ENCODE data around the gene POLR1E.

The POLR1E gene

GRCh38 chr9:37521111-37521510 is 35.4 kb downstream of the POLR1E start:
- Histone ChIP-seq H3K9ac (ENCODE audit: low read depth, low read length) (no peak overlapping the region), H3K36me3 (ENCODE audit: insufficient read depth, low read length) (peaks cover 8% of the 10 kb centered on the region), H3K4me1 (ENCODE audit: insufficient read depth, low read length) (no peaks in the 10 kb centered on the region), H3K9me3 (ENCODE audit: control insufficient read depth, insufficient read depth, low read length) (no peaks in the 10 kb centered on the region)

- peaks cover 5% of the 10 kb centered on the region for H3K36me3 ChIP-seq (ENCODE audit: insufficient read depth, low read length)
- no peak overlapping the region for H3K9ac ChIP-seq (ENCODE audit: low read depth, low read length)
- H3K4me1 ChIP-seq (ENCODE audit: insufficient read depth, low read length) = no peaks in the 10 kb centered on the region
- H3K9me3 ChIP-seq (ENCODE audit: control insufficient read depth, insufficient read depth, low read length) = no peaks in the 10 kb centered on the region
These were observed 37.2 kb downstream of the POLR1E start for GRCh38 chr9:37522971-37523370.

- H3K4me1 ChIP-seq (ENCODE audit: insufficient read depth, low read length) = no peaks in the 10 kb centered on the region
- peaks cover 3% of the 10 kb centered on the region; the same call in 1 of the 2 replicates for H3K36me3 ChIP-seq (ENCODE audit: insufficient read depth, low read length)
- no peaks in the 10 kb centered on the region for H3K9me3 ChIP-seq (ENCODE audit: control insufficient read depth, insufficient read depth, low read length)
- no peak overlapping the region for H3K9ac ChIP-seq (ENCODE audit: low read depth, low read length)
These were observed 38.2 kb downstream of the POLR1E start for GRCh38 chr9:37523916-37524315.

GRCh38 chr9:37528652-37529471 is 43.1 kb downstream of the POLR1E start:
- no peaks in the 10 kb centered on the region; the same call in 1 of the 2 replicates for H3K36me3 ChIP-seq (ENCODE audit: insufficient read depth, low read length)
- no peaks in the 10 kb centered on the region for H3K9me3 ChIP-seq (ENCODE audit: control insufficient read depth, insufficient read depth, low read length)
- H3K9ac ChIP-seq (ENCODE audit: low read depth, low read length) = no peak overlapping the region
- no peaks in the 10 kb centered on the region for H3K4me1 ChIP-seq (ENCODE audit: insufficient read depth, low read length)

GRCh38 chr9:37531699-37532098 is 46.0 kb downstream of the POLR1E start:
- no peaks in the 10 kb centered on the region for H3K36me3 ChIP-seq (ENCODE audit: insufficient read depth, low read length)
- H3K9ac ChIP-seq (ENCODE audit: low read depth, low read length) = no peak overlapping the region
- no peaks in the 10 kb centered on the region for H3K4me1 ChIP-seq (ENCODE audit: insufficient read depth, low read length)

GRCh38 chr9:37534412-37534811 is 48.7 kb downstream of the POLR1E start:
- H3K9me3 ChIP-seq (ENCODE audit: control insufficient read depth, insufficient read depth, low read length) = no peaks in the 10 kb centered on the region
- H3K36me3 ChIP-seq (ENCODE audit: insufficient read depth, low read length) = no peaks in the 10 kb centered on the region
- no peak overlapping the region for H3K9ac ChIP-seq (ENCODE audit: low read depth, low read length)
- H3K4me1 ChIP-seq (ENCODE audit: insufficient read depth, low read length) = no peaks in the 10 kb centered on the region

More at GRCh38 chr9:37531699-37532098, 46.0 kb downstream of the POLR1E start:
- H3K9me3 ChIP-seq (ENCODE audit: control insufficient read depth, insufficient read depth, low read length) = no peaks in the 10 kb centered on the region

GRCh38 chr9:37534901-37535300 is 49.2 kb downstream of the POLR1E start:
- no peaks in the 10 kb centered on the region for H3K9me3 ChIP-seq (ENCODE audit: control insufficient read depth, insufficient read depth, low read length)
- no peaks in the 10 kb centered on the region for H3K36me3 ChIP-seq (ENCODE audit: insufficient read depth, low read length)
- no peaks in the 10 kb centered on the region for H3K4me1 ChIP-seq (ENCODE audit: insufficient read depth, low read length)
- H3K9ac ChIP-seq (ENCODE audit: low read depth, low read length) = no peak overlapping the region

GRCh38 chr9:37538099-37538498 is 52.4 kb downstream of the POLR1E start:
- H3K4me1 ChIP-seq (ENCODE audit: insufficient read depth, low read length) = no peaks in the 10 kb centered on the region
- no peaks in the 10 kb centered on the region for H3K36me3 ChIP-seq (ENCODE audit: insufficient read depth, low read length)
- no peaks in the 10 kb centered on the region for H3K9me3 ChIP-seq (ENCODE audit: control insufficient read depth, insufficient read depth, low read length)
- H3K9ac ChIP-seq (ENCODE audit: low read depth, low read length) = no peak overlapping the region

GRCh38 chr9:37539634-37540033 is 53.9 kb downstream of the POLR1E start:
- no peaks in the 10 kb centered on the region for H3K4me1 ChIP-seq (ENCODE audit: insufficient read depth, low read length)
- H3K9me3 ChIP-seq (ENCODE audit: control insufficient read depth, insufficient read depth, low read length) = no peaks in the 10 kb centered on the region
- H3K9ac ChIP-seq (ENCODE audit: low read depth, low read length) = no peak overlapping the region
- H3K36me3 ChIP-seq (ENCODE audit: insufficient read depth, low read length) = no peaks in the 10 kb centered on the region

- H3K9ac ChIP-seq (ENCODE audit: low read depth, low read length) = no peak overlapping the region
- H3K4me1 ChIP-seq (ENCODE audit: insufficient read depth, low read length) = no peaks in the 10 kb centered on the region
- no peaks in the 10 kb centered on the region for H3K9me3 ChIP-seq (ENCODE audit: control insufficient read depth, insufficient read depth, low read length)
- H3K36me3 ChIP-seq (ENCODE audit: insufficient read depth, low read length) = no peaks in the 10 kb centered on the region
These were observed 54.9 kb downstream of the POLR1E start for GRCh38 chr9:37540634-37541033.

- Histone ChIP-seq H3K36me3 (ENCODE audit: insufficient read depth, low read length) (no peaks in the 10 kb centered on the region), H3K9me3 (ENCODE audit: control insufficient read depth, insufficient read depth, low read length) (no peaks in the 10 kb centered on the region), H3K9ac (ENCODE audit: low read depth, low read length) (no peak overlapping the region), H3K4me1 (ENCODE audit: insufficient read depth, low read length) (no peaks in the 10 kb centered on the region)
These were observed 55.7 kb downstream of the POLR1E start for GRCh38 chr9:37541465-37541864.

- no peaks in the 10 kb centered on the region for H3K9me3 ChIP-seq (ENCODE audit: control insufficient read depth, insufficient read depth, low read length)
- H3K36me3 ChIP-seq (ENCODE audit: insufficient read depth, low read length) = no peaks in the 10 kb centered on the region
- no peaks in the 10 kb centered on the region for H3K4me1 ChIP-seq (ENCODE audit: insufficient read depth, low read length)
- no peak overlapping the region for H3K9ac ChIP-seq (ENCODE audit: low read depth, low read length)
These were observed 56.7 kb downstream of the POLR1E start for GRCh38 chr9:37542488-37542887.

GRCh38 chr9:37542895-37543294 is 57.1 kb downstream of the POLR1E start:
- H3K9me3 ChIP-seq (ENCODE audit: control insufficient read depth, insufficient read depth, low read length) = no peaks in the 10 kb centered on the region
- no peaks in the 10 kb centered on the region for H3K36me3 ChIP-seq (ENCODE audit: insufficient read depth, low read length)
- H3K9ac ChIP-seq (ENCODE audit: low read depth, low read length) = no peak overlapping the region
- no peaks in the 10 kb centered on the region for H3K4me1 ChIP-seq (ENCODE audit: insufficient read depth, low read length)

GRCh38 chr9:37543468-37543867 is 57.7 kb downstream of the POLR1E start:
- Histone ChIP-seq H3K9ac (ENCODE audit: low read depth, low read length) (no peak overlapping the region), H3K4me1 (ENCODE audit: insufficient read depth, low read length) (no peaks in the 10 kb centered on the region), H3K9me3 (ENCODE audit: control insufficient read depth, insufficient read depth, low read length) (no peaks in the 10 kb centered on the region), H3K36me3 (ENCODE audit: insufficient read depth, low read length) (no peaks in the 10 kb centered on the region)

GRCh38 chr9:37547328-37547878 is 61.7 kb downstream of the POLR1E start:
- no peaks in the 10 kb centered on the region for H3K4me1 ChIP-seq (ENCODE audit: insufficient read depth, low read length)
- no peaks in the 10 kb centered on the region for H3K9me3 ChIP-seq (ENCODE audit: control insufficient read depth, insufficient read depth, low read length)
- no peaks in the 10 kb centered on the region for H3K36me3 ChIP-seq (ENCODE audit: insufficient read depth, low read length)
- no peak overlapping the region for H3K9ac ChIP-seq (ENCODE audit: low read depth, low read length)

Data from ES-I3 (cell line).